ENCODE measurements around the gene OSCAR.

GRCh38 chr19:54077334-54077733 lies 23.3 kb downstream of the OSCAR start:
- TF ChIP-seq POLR2A (IDR thresholded peaks at IDR 0.05; ENCODE audit: low read length) = no peak
- no peak for TF ChIP-seq GATA1 (IDR thresholded peaks at IDR 0.05; ENCODE audit: low read depth, low read length)

Data from erythroblast (primary cell).